HG03175 (cell line): ENCODE data around the gene RIMBP2.
"Not testable (repeated sequence)": the region's sequence is repeated elsewhere in the genome, so short reads cannot be mapped to it uniquely, and the experiment has no call there.

Experiments used
- ATAC-seq: cut with Tn5 transposase; IDR thresholded peaks from one replicate; pipeline ENCODE4 v1.9.1; 2021; ENCODE audit warnings: mild to moderate bottlenecking, moderate library complexity; ENCODE audit not compliant: unreplicated experiment

The RIMBP2 gene

DNA sequence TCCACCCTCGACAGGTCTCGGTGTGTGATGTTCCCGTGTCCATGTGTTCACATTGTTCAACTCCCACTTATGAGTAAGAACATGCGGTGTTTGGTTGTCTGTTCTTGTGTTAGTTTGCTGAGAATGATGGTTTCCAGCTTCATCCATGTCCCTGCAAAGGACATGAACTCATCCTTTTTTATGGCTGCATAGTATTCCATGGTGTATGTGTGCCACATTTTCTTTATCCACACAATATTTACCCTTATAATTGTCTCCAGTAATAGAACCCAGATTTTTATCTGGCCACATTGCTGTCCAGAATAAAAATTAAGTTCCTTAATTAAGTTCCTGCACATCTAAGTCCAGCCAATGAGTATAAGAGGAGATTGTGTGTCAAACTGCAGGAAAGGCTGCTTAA lies 22.3 kb upstream of the RIMBP2 start:
- ATAC-seq: not testable (repeated sequence)

DNA sequence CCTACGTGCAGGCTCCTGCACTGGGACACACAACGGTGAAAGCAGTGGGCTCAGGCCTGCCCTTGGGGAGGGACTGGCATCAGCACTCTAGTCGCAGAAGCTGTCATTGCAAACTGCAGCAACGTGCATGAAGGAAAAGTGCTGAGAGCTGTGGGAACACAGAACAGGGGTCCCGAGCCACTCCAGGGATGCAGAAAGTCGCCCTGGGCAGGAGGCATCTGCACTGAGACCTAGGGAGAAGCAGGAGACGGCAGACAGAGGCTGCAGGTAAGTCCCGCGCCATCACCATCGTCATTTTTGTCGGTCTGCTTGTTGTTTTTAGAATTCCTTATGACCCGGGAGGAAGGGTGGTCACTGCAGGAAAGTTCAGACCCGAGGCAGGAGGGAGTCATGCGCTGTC lies 21.6 kb upstream of the RIMBP2 start:
- no peak for ATAC-seq

DNA sequence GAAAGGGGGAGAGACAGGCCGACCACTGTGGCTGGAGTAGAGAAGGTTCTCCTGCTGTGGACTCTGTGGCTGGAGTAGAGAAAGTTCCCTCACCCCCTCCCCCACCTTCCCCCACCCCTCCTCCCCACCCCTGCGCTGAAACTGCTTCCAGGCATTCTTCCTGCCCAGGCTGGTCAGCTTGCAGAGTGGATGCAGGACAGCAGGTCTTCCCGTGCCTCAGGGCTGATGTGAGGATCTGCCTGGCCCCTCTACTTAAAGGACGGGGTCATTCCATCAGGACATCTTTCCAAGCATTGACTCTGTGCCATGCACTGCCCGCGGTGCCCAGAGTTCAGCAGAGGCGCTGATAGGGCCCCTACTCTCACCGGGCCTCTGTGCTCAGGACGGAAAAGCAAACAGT lies 13.2 kb upstream of the RIMBP2 start:
- no peak for ATAC-seq

DNA sequence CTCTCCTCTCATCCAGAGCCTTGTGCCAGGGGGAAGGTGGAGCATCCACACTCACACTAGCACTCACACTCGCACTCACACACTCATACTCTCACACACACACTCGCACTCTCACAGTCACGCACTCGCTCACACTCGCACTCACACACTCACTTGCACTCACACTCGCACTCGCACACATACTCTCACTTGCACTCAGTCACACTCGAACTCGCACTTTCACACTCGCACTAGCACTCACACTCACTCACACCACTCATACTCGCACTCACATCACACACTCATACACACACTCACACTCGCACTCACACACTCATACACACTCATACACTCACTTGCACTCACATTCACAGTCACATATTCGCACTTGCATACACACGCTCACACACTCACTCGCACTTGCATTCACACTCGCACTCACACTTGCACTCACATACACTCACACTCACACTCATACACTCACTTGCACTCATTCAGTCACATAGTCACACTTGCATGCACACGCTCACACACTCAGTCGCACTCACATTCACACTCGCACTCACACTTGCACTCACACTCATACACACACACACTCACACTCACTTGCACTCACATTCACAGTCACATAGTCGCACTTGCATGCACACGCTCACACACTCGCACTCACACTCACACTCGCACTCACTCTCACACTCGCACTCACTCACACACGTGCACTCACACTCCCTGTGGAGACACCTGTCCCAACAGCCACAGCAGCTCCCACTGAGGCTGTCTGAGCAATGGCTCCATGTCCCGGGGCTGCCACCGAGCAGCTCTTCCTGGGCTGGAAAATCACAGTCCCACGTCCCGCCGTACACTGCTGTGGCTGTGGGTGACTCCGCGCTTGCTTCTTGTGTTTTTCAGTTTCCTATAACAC lies 12.3 kb upstream of the RIMBP2 start:
- ATAC-seq: no peak

DNA sequence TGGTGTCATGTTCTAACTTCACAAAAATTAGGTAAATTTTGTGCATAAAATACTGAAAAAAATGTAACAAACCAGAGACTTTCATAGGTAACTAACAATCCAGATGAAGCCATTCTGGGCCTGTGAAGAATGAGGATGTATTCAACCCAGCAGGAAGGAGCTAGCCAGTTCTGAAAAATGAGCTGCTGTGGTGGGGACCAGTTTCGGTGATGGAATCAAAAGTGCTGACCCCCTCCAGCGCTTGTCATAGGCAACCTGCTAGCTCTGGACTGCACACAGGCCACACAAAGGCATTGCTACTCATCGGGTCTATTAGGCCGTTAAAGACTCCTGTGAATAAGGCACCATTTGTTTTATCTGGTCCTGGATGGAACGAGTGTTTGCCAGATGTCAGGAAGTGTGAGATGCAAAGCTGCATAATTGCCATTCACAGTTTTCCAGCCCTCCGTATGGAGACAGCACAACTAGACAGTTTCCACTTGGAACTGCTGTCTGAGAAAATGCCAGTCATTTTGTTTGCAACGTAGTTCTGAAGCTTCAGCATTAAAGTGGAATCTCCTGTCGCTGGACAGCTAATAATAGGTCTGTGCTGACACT lies 3.3 kb upstream of the RIMBP2 start:
- ATAC-seq: no peak

DNA sequence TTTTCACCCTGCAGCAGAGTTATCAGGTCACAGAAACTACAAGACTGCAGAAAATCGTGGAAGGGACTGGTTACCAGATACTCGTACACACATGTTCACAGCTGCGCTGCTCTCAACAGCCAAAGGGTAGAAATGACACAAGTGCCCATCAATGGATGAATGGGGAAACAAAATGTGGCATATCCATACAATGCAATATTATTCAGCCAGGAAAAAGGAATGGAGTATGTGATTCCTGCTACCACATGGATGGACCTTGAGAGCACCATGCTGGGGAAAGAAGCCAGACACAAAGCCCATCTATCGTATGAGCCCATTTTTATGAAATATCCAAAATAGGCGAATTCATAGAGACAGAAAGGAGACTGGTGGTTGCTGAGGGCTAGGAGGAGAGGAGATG lies 1.7 kb upstream of the RIMBP2 start:
- ATAC-seq: no peak

DNA sequence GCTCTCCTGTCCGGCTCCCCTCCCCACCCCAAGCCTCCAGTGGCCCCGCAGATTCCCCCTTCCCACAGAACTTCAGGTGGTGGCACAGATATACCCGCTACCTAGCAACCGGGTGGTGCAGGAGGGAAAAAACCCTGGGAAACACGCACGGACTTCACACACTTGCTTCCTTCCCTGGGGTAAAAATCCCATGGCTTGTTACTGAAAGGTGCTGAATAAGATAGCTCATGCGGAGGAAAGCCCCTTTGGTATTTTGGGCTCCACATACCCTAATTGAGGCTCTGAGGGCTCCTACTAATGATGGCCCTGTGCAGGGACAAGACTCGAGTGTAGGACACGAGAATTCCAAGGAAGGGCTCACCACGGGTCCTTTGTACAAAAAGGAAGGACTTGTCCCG lies 869 bp upstream of the RIMBP2 start:
- ATAC-seq: no peak

DNA sequence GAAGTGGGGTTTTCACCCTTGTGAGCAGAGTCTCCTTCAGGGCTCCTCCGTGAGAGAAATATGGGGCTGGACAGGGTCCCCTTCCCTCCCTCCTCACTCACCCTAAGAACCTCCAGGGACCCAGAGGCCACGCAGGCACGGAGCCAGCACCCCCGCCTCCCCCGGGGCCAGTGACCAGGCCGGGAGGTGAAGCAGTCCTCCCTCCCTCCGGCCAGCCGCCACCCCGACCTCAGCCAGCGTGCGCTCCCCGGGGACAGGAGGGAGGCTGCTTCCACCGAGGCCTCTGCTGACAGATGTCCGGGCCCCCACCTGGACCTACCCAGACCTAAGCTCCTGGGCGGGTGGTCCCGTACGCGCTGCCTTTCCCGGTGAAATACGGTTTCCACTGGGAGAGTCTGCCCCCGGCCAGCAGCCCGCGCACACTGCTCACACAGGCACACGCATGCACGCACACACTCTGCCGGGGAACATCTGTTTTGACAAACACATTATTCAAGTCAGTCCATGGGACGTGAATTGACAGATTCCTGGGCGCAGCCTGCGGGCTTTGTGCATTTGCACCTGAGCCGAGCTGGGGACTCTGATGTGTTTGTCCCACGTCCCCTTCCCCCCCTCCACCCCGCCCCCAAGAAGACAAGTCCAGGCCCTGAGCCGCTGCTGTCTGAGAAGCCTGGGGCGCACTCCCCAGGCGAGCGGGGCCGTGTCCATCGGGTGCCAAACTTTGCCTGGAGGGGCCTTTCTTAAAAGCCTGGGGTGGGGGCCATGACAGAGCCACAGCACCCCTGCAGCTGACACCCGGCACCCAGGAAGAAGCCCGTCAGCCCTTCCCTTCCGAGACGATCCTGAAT lies 725 bp downstream of the RIMBP2 start:
- no peak for ATAC-seq

DNA sequence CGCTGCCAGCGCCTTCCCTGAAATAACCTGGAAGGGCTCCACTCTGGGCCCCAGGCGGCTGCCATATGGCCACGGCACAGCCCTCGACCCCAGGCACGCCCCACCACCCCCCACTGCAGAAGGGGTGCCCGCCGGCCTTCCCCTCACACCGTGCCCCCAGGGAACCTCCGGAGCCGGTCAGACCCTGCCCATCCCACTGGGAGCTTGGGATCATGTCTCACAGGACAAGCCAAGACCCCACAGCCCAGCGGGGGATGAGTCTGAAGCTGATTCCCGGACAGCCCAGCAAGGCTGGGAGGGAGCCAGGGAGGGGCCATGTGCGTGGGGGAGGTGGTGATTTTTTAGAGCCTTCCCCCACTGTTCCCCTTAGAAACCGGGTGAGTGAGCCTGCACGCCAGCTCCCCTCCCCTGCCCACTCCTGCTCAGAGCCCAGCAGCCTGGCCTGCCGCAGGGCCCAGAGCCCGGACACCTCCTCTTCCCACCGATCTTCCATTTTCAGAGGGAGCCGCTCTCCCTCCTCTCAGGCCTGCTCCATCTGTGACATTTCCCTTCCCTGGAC lies 1.4 kb downstream of the RIMBP2 start:
- no peak for ATAC-seq

DNA sequence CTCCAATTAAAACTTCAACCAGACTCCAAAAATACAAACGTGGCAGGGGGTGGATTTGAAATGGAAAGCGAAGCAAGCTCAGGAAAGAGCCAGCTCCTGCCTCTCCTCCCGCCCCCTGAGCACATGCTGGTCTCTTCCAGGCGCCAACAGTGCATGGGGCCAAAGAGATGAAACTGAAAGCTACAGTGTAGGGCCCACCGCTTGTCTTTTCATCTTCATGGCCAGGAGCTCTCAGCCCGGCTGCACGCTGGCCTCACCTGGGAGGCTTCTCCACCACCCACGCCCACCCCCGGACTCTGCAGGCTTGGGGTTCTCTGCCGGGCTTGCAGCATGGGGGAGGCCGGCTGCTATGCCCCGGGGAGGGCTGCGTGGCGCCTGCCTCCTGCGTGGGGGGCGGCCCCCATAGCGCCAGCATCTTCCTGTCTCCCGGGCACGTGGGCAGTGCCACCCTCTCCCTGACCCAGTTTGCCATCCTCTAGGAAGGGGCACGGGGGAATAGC lies 2.0 kb downstream of the RIMBP2 start:
- no peak for ATAC-seq

DNA sequence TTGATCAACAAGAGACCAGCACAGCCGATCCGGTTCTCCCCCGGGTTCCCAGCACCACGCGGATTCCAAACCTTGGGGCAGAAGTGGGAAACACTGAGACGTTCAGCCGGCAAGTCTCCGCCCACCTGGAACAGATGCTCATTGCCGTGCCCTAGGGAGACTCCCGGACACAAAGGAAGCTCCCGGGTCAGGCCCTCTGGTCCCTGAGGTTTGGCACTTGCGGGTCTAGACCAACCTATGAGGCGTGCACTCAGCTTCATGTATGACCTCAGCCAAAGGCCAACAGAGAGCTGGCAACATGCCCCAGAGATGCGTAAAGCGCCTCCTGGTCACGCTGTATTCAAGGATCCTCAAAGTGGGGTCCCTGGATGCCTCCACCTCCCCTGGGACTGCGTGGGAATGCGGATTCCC lies 2.5 kb downstream of the RIMBP2 start:
- ATAC-seq: no peak

DNA sequence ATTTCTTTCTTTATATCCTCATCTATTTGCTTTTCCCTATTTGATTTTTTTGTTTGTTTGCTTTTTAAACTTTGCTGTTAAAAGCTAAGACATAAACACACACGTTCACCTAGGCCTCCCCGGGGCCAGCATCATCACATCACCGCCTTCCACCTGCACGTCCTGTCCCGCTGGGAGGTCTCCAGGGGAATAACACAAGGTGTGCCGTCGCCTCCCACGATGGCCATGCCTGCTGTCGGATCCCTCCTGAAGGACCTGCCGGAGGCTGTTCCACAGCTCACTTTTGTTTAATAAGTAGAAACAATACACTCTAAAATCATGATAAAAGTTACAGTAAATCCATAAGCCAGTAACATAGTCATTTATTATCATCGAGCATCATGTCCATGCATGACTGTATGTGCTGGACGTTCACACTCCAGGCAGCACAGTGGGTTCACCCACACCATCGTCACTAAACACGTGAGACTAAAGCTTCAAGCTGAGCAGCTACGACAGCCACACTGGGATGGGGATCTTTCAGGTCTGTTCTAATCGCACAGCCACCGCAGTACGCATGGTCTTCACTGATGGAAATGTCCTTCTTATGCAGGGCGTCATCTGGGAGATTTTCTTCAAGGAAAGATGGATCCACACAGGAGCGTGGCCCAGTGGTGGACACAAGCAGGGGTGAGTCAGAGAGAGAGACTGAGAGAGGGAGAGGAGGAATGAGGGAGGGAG lies 3.6 kb downstream of the RIMBP2 start:
- ATAC-seq: no peak

DNA sequence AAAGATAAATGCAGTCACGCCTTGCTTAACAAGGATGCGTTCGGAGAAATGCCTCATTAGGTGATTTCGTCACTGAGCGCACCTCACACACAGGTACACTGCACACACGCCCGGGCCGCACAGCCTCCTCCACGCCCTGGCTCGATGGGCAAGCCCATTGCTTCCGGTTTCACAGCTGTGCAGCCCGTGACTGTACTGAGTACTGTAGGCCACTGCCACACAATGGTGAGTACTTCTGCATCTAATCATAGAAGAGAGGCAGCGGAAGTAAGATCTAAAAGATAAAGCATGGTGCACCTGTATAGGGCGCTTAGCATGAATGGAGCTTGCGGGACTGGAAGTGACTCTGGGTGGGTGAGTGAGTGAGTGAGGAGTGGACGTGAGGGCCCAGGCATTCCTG lies 4.3 kb downstream of the RIMBP2 start:
- ATAC-seq: no peak

DNA sequence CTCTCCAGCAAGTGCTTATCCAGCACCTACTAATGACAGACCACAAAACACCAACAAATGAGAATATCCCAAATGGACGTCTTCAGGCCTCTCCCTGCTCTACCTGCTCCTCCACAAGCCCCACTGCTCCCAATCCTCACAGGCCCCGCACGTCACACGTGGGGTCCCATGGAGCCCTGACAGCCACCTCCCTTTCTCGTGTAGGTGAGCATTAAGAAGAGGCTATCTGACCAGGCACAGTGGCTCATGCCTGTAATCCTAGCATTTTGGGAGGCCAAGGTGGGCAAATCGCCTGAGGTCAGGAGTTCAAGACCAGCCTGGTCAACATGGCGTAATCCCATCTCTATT lies 5.4 kb downstream of the RIMBP2 start:
- ATAC-seq: no peak

DNA sequence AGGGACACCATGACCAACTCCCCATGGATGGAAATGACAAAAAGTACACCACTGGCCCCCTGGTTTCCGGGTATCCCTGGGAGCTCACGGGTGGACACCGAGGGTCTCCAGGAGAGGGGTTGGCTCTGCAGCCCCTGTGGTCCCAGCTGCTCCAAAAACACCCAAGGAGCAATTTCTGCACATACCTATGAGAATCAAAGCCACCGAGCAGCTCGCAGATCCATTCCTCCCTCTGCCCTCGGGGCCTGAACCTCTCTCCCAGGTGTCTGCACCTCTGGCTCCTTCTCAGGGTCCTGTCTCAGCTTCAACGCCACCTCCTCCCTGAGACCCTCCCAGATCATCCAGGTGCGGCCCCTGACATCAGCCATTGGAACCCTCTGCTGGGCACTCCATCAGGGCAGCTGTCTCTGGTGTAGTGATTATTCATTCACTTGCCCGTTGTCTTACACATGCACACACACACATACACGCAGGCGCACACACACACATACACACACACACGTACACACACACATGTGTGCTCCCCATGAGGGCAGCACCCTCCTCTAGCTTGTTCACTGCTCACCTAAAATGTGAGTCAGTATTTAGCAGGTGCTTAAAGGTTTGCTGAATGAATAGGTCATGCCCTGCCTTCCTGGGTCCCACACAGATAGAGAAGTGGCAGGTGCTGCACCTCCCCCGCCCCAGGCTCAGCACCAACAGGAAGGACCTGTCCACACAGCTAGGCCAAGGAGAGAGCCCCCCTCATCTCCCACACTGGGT lies 5.9 kb downstream of the RIMBP2 start:
- no peak for ATAC-seq

DNA sequence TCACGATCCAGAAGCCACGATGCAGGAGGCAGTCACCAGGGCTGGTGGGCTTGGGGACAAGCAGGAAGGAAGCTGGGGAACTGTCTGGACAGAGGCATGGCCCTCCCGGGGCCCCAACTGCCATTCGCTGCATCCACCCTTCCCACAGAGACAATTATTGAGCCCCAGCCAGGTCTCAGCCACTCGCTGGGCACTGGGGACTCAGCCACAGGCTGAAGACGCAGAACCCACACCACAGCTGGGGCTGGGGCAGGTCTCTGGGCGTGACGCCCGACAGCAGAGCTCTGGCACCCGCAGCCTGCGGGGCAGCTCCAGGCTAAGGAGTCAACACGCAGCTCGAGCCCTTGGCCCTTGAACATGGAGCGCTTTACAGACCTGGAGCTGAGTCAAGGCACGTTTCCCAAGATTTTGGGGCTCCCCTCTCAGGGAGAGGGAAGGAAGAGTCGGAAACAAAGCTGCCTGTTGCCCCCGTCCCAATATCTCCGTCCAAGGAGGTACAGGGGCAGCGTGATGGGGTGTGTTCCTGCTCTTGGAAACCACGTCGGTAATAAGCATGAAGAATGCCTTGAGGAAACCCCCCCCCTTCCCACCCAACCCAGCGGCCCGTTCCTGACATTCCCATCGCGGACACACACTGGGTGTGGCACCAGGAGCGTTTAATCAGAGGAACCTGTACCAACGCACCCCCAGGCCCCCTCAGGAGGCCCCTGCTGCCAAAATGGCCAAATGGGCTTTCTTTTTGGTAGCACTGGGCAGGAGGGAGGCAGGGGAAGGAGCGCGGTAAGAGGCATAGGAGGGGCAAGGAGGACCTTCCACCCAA lies 6.7 kb downstream of the RIMBP2 start:
- no peak for ATAC-seq

DNA sequence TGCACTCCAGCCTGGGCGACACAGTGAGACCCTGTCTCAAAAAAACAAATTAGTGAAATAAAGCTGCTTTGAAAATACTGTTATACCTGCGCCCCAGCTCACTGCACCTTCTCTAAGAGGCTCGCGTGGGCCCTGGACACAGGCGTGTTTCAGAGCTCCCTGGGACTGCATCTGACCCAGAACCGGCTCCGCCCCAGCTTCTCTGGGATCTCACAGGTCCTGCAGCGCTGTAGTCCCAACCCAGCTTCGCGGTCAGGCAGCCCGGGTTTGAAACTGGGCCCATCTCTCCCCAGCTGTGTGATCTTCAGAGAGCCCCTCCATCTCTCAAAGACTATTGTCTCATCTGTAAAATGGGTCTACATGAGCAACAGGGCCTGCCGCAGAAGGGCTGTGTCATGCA lies 7.5 kb downstream of the RIMBP2 start:
- no peak for ATAC-seq

DNA sequence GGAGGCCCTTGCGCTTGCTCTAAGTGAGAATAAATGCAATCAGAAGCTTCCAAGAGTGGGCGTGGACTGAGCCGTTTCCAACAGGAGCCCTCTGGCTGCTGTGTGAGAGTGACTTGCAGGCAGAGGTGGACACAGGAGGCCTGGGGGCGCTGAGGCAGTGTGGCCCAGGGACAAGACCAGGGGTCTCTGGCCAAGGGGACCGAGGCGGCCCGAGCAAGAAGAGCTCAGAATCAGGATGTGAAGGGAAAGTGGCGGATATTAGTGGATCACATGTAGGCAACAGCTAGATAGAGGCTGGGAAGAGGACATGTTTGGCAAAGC lies 8.6 kb downstream of the RIMBP2 start:
- no peak for ATAC-seq

DNA sequence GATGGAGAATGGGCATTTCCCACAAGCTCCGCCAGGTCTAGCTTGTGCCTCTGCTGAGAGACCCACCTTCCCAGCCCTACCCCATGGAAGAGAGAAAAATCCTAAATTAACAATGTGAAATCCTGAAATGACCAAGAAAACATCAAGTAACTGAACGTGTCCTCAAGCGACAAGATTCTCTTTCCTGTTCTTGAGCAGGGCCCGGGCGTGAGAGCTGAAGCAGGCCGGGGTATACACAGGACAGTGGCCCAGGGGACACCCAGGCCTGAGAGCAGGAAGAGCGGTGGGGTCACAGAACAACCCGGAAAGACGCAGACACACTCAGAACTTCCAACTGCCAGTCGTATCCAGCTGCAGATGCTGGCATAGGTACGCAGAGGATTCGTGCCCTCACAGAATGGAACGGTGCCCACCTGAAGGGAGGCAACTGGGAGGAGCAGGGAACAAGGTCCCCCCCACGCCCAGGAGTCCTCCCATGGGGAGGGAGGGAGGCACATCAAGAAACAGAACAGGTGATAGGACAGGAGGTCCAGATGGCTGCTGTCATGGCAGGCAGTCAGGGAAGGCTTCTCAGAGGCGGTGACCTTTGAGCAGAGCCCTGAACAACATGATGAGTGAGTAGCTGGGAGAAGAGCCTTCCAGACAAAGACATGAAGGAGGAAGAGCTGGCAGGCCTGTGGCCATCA lies 9.1 kb downstream of the RIMBP2 start:
- no peak for ATAC-seq
